GM18870 (cell line): Measurements from ENCODE around the gene BNIP3.

Experiments used
- ATAC-seq: cut with Tn5 transposase; IDR thresholded peaks from one replicate; pipeline ENCODE4 v1.9.1; 2021; ENCODE audit warnings: moderate library complexity; ENCODE audit not compliant: unreplicated experiment

The BNIP3 gene

DNA sequence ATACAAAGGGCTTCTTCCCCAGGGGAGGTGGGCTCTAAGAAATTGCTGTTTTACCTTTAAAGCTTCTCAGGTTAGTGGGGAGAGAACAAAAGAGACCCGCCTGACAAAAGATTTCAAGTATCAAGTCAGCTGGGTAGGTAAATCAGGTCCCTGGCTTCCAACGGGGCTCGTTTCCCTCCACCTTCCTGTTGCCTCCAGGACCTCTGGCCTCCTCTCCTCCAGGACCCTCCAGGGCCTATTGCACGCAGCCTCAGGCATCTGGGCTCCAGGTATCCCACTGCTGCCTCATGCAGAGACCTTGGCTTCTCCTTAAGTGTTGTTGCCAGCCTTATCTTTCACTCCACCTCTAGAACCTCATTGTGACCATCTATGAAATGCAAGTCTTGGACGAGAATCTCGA lies 2.9 kb downstream of the BNIP3 start:
- no peak for ATAC-seq

DNA sequence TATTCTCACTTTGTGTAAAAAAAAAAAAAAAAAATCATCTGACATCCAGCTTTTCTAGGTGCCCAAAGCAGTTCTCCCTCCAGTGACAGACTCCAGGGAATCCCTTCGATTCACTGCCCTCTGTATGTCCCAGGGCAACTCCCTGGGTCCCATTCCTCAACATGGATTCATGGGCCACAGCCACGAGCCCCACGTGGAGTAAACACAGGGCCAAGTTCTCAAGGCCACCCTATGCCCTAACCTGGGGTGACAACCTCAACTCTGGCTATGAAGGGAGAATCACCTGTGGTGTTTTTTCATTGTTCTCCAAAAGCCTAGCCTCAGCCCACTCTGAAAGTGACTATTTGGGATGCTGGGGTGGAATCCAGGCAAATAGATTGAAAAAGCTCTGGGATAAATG lies 3.4 kb downstream of the BNIP3 start:
- ATAC-seq, result no peak

DNA sequence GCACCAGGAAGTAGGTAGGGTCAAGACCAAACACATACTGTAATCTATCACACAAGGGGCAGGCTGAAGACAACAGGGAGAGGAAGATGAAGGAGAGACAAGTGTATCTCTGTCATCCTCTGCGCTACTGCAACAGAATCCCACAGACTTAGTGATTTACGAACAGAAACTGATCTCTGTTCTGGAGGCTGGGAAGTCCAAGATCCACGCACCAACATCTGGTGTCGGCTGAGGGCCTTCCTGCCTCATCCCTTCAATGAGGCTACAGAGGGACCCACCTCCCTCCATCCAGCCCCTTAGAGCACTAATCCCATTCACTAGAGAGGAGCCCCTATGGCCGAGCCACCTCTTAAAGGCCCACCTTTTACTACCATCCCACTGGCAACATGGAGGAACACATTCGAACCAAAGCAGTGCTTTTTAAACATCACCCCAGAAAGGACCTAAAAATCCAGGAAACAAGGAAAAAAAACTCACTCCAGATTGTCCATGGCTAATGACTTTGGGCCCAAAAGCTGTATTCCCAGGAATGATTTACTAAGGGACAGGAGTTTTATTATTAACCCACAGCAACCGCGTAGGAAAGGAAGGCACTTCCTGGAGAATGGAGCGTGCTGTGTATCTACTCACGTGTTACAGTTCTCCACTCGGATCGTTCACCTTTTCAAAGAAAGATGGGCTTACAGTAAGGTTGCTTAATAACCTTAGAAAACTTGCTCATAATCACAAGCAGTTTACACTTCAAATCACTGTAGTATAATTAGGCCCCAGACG lies 4.2 kb downstream of the BNIP3 start:
- no peak for ATAC-seq

DNA sequence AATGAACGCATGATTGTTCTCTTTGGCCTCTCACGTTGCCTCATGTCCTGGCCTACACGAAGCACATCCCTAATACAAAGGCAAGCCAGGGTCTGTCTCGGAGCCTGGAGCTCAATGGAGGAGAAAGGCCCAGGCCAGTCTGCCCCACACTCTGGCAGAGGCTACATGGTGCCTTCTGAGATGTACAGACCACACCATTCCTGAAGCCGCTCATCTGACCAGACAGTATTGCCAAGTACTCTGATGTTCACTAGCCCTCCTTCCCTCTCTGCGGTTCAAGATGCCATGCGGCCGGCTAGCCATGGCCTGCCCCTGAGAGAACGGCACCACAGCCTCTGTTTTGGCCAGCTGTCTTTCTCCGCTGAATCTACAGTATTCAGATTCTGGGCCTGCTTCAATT lies 5.9 kb downstream of the BNIP3 start:
- no peak for ATAC-seq

DNA sequence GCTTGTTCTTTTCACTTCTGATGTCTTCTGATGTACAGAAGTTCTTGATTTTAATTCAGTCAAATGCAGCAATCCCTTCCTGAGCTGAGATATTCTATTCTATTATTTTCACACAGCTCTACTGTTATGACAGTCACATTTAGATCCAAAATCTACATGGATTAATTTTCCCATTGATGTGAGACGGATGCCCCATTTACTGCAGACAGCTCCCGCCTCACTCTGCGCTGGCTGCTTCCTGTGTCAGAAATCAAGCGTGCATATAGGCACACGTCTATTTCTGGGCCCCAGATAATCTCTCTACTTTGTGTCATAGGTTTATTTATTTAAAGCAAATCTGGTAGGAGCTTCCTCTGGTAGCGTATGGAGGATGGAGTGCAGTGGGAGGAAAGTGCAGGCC lies 6.7 kb downstream of the BNIP3 start:
- ATAC-seq, result no peak

DNA sequence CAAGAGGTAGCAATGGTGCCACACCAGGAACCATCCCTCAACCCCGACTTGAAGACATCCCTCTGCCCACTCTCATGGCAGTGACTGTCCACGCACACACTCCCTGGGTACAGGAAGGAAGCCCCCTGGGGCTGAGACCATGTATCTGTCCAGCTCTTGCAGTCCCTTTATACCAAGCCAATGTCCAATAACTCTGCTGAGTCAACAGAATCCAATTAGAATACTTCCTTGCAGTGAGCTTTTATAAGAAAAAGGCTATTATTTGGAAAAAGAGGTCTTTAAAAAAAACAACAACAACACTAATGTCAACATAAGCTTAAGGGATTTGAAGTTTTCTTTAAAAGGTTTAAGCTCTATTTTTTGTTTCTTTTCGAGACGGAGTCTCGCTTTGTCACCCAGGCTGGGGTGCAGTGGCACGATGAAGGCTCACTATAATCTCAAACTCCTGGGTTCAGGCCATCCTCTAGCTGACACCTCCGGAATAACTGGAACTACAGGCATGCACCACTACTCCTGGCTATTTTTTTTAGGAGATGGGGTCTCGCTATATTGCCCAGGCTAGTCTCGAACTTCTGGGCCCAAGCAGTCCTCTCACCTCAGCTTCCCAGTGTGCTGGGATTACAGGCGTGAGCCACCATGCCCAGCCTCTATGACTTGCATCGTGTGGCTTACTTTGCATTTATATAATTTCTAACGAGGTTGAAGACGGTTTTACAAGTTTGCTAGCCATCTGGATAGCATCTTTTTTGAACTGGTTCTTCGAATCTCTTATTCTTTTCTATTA lies 7.5 kb downstream of the BNIP3 start:
- no peak for ATAC-seq

DNA sequence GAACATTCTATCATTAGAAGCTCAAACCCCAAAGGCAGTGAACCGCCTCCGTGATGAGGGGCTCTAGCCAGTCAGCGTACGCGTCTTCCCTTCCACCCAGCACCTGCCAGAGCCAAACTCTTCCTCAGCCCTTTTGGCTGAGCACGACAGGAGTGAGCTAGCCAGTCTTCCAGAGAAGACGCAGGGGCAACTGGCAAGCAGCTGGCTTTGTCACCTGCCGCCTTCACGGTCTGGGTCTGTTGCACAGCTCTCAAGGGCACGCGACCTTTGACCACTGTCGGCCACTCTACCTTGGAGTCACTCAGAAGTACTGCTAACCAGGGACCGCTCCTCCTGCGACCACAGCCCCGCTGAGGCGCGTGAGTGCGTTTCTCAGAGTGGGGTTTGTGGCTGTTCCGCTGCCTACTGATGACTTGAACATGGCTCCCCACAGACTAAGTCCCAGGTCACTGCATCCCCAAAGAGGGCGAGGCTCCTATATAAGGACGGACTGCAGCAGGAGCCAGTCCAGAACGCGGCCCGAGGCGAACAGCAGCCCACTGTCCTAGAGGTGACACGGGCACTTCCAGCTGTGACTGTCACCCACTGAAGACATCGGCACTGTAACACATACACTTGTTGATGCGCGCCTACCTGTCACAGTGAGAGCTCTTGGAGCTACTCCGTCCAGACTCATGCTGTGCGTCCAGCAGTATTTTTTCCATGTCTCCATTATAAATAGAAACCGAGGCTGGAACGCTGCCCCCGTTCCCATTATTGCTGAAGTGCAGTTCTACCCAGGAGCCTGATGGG lies 8.4 kb downstream of the BNIP3 start:
- ATAC-seq, result no peak

DNA sequence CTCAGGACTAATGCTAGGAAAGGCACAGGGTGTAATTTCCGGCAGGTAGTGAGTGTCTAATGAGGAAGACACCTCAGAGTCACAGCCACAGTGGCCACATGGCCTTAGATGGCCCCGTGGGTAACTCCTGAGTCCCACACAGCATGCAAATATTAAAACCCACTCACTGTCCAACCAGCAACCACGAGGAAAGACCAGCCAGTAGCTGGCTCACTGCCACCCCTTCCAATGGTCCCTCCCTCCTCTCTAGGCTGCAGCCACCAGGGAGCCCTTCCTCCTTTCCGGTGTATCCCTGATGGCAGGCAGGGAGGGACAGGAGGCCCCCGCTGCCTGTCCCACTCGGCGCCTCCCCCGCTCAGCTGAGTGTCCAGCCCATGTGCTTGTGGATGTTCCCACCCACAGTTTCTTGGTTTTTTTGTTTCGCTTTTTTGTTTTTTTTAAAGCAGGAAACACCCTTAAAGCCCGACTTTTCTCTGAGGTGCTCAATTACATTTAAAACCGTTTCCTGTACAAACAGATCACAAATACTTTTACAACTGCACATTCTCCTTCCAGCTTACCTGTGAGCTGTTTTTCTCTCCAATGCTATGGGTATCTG lies 9.2 kb downstream of the BNIP3 start:
- no peak for ATAC-seq

DNA sequence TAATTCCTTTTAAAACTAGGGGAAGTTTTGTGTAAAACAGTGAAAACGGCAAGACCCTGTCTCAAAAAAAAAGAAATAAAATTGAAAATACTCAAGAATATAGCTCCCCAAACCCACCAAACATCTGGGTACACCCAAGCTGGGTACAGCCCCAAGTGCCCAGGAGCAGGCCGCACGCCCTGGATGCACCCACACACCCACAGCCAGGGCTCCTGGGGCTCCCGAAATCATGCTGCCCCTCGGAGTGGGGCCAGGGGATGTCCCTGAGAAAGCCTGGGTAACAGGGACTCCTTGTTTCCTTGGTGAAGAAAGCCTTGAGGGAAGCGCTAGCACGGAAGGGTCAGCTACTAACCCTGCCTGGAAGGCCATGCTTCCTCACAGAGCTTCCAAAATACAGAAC lies 10.1 kb downstream of the BNIP3 start:
- no peak for ATAC-seq

DNA sequence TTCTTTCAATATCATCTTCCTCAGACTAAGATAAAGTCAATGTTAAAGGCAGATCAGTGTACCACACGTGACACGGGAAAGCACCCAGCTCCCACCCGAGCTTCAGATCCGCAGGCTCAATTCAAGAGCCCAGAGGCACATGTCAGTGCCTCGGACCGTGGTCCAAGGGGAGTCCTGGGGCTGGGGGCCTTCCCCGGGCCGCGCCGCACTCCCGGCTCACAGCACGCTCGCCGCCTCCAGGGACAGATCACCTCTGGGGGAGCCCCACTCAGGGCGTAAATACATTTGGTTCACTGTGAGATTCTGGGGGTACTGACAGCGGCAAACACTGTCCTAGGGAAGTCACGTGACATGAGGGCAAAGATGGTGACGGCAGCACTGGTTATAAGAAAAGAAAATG lies 10.8 kb downstream of the BNIP3 start:
- ATAC-seq, result no peak

DNA sequence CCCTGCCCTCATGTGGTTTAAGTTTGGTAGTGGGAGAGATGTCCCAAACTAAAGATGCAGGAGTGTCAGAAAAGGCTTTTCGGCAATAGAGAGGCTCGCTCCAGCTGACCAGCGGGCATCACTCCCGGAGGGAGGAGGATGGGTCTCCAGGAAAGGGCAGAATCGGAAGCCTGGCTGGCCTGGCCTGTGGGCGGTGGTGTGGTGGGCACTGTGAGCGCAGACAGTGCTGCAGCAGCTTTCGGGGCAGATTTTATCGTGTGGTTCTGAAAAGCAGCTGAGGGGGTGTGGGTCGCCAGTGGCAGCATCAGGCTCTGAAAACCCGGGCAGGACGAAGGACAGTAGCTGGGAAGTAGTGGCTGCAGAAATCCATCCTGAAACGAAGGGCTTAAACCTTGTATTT lies 12.8 kb downstream of the BNIP3 start:
- no peak for ATAC-seq

DNA sequence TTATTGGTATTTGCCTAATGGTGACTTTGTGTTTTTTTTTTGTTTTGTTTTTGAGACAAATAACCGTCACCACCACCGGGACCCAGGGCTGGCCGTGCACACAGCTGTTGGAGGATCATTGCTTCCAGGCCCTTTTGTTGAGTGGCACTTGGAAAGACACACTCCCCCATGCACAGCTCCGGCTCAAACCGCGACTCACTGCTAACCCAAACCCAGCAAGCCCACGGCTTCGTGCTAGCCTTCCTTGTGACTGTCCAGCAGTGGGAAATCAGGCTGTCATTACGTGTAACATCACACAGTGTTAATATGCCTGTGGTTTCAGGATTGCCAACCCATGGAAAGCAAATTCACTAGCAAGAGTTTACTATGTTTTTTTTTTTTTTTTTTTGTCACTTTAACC lies 17.4 kb downstream of the BNIP3 start:
- ATAC-seq, result no peak

DNA sequence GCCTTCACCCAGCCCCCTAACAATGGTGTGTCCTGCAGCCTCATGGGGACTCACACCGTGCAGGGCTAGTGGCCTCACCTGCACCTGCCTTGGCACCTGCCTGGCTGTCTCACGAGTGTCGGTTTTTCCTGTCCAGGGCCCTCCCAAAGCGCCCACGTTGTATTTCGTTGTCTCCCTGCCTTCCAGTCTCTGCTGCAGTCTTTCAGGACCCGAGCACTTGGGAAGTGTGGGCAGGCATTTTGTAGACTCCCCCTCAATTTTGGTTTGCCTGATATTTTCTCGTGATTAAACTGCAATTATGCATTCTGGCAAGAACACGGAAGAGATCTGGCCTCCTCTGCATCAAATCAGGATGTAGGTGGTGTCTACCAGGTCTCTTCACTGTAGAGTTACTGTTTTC lies 17.9 kb downstream of the BNIP3 start:
- no peak for ATAC-seq

DNA sequence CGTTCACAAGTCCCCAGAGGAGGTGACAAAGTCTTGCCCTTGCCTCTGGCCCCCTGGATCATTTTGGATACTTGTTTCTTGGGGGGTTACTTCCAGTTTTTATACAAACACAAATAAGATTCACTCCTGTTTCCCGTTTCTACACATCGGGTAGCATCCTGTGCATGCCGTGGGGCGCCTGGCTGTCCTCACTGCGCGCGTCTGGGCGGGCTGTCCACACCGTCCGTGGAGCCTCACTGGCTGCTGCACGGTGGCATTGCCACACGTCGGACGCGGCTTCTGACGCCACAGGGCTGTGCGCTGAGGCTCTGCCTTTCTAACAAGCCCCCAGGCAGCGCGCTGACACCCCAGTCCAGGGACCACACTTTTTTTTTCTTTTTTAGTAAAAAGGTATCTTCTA lies 18.4 kb downstream of the BNIP3 start:
- ATAC-seq, result no peak

DNA sequence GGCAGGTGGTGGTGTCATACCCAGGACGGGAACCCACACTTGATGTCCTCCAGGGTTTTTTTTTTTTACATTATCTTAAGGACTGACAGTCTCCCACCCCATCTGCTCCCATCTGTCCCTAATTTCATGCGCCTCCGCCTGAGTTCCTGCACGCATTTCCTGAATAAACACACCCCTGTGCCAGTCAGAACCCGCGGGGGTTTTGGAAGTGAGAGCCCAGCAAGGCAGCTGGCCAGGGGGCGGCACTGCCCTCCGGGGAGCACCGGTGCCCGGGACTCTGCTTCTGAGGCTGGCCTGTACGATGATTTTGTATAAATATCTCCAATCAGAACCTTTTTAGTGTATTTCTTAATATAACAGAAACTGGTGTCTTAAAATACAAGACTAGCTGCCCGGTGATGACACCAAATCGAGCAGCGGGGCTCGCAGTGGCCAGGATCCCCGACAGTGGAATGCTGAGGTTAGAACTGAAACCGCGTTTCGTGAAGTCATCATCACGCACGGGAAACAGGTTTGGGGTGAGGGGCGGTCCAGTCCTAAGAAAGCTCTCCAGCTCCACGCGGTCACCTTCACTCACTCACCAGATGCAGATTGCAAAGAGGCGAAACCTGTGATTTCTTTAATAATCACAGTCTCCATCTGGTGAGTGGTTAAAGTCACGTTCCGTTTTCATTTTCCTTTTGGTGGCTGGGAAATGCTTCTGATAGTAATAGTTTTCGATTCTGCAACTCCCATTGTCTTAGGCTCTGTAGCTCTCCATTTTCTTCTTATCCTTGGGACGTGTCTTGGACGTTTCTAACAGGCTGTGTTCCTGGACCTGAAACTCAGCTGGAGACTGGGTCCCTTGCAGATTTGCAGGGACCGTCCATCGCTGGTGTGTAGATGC lies 19.7 kb downstream of the BNIP3 start:
- no peak for ATAC-seq

DNA sequence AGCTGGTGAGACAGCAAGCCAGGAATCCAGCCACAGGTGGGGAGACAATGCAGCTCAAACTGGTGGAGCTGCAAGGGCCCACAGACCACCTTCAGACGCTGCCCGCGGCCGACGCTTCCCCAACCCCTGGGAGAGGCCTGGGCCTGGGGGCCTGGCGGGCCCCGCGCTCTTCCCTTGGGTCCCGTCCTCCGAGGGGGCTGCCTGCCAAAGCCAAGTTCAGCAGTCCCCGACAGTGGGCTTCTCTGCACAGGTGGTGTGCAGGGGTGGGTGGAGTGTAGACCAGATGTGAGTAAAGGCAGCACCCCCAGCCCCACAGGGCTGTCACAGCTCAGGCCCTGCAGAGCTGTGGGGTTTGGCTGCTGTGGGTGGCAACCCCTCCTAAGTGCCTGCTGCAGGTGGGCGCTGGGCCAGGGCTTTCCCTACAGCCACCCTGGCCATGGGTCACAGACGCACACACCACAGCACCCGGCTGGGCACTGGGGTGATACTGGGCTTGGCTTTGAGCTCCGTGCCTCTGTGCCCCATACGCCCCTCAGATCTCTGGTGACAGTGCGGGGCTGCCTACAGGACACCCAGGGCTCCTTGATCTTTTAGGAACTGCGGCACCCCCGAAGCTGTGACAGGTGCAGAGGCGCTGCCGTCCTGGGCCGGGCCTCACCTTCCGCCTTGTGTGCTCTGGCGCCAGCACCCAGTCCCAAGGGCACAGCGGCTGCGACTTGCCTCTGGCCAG lies 20.5 kb downstream of the BNIP3 start:
- no peak for ATAC-seq

DNA sequence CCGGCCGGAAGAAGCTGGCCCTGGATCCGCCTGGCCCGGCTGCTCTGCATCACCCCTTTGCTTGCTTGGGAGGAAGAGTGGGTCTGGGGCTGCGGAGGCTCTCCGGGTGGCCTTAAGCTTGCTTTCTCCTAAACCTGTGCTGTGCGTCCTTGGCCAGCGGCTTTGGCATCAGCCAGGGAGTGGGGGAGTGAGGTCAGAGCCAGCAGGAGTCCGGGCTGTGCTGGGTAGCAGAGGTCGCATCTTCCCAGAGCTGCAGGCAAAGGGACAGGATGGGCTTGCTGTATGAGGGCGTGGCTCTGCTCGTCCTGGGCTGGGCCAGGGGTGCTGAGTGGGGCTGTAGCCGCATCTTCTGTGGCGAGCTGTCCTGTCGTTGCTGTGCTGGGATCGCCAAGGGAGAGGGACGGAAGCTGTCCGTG lies 21.1 kb downstream of the BNIP3 start:
- ATAC-seq, result no peak

DNA sequence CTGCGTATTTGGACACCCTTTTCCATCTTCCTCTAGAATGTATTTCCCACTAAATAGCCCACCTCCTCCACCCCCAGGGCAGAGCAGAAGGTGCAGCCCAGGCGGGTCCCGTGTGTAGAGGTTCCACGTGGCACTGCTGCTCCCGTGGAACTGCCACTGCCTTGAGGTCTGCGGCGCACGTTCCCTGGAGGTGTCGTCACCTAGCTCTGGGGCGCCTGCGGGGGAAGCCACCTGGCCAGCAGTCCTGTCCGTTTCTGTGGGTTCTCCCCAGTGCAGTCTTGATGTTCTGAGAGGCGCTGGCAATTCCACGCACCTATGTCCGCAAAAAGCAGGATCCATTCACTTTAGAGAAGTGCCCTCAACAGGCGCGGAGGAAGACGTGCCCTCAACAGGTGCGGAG lies 21.9 kb downstream of the BNIP3 start:
- ATAC-seq, result no peak

DNA sequence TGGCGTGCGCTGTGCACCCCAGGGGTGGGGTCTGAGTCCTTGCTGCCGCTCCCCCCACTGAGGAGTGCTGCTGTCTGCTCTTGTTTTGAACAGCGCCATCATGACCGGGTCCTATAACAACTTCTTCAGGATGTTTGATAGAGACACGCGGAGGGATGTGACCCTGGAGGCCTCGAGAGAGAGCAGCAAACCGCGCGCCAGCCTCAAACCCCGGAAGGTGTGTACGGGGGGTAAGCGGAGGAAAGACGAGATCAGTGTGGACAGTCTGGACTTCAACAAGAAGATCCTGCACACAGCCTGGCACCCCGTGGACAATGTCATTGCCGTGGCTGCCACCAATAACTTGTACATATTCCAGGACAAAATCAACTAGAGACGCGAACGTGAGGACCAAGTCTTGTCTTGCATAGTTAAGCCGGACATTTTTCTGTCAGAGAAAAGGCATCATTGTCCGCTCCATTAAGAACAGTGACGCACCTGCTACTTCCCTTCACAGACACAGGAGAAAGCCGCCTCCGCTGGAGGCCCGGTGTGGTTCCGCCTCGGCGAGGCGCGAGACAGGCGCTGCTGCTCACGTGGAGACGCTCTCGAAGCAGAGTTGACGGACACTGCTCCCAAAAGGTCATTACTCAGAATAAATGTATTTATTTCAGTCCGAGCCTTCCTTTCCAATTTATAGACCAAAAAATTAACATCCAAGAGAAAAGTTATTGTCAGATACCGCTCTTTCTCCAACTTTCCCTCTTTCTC lies 26.0 kb downstream of the BNIP3 start:
- no peak for ATAC-seq
